ENCODE results near the gene RPL18.
"Not testable (repeated sequence)": the region's sequence is repeated elsewhere in the genome, so short reads cannot be mapped to it uniquely, and the experiment has no call there.

The RPL18 gene

DNA sequence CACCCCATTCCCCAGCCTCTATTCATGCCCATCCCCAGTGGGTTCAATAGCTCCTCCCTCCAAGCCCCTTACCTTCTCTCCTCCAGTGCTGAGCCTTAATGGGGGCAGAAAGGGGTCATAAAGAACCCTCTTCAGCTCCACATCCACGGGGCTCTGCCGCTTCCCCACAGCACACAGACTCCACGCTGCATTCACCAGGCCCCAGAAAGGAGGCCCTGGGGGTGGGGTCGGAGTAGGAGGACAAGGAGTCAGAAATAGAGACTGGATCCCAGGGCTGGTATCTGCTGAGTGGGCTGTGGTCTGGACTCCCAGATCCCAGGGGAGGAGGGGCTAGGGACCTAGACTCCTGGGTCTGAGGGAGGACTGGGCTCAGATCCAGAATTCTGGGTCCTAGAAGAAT lies 25.4 kb upstream of the RPL18 start:
- DNase-seq (ENCODE audit: low read depth): no peak

DNA sequence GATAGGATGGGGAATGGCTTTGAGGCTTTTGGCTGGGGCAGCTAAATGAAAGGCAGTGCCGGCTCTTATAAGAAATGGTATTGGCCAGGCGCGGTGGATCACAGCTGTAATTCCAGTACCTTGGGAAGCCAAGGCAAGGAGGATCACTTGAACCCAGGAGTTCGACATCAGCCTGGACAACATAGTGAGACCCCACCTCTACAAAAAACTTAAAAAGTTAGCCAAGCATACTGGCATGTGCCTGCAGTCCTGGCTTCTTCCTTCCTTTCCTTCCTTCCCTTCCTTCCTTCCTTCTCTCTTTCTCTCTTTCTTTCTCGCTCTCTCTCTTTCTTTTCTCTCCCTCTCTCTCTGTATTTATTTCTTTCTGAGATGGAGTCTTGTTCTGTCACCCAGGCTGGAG lies 23.9 kb upstream of the RPL18 start:
- no peak for DNase-seq (ENCODE audit: low read depth)

DNA sequence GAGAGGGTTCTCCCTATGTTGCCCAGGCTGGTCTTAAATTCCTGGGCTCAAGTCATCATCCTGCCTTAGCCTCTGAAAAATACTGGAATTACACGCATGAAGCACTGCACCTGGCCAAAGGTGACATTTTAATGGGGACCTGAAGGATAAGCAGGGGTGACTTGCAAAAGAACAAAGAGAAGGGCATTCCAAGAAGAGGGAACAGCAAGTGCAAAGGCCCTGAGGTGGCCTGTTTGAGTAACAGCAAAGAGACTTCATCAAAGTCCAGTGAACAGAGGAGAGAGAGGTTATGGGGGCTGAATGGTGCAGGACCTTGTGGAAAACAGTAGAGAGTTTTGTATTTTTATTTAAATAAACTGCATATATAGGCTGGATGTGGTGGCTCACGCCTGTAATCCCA lies 22.9 kb upstream of the RPL18 start:
- no peak for DNase-seq (ENCODE audit: low read depth)

DNA sequence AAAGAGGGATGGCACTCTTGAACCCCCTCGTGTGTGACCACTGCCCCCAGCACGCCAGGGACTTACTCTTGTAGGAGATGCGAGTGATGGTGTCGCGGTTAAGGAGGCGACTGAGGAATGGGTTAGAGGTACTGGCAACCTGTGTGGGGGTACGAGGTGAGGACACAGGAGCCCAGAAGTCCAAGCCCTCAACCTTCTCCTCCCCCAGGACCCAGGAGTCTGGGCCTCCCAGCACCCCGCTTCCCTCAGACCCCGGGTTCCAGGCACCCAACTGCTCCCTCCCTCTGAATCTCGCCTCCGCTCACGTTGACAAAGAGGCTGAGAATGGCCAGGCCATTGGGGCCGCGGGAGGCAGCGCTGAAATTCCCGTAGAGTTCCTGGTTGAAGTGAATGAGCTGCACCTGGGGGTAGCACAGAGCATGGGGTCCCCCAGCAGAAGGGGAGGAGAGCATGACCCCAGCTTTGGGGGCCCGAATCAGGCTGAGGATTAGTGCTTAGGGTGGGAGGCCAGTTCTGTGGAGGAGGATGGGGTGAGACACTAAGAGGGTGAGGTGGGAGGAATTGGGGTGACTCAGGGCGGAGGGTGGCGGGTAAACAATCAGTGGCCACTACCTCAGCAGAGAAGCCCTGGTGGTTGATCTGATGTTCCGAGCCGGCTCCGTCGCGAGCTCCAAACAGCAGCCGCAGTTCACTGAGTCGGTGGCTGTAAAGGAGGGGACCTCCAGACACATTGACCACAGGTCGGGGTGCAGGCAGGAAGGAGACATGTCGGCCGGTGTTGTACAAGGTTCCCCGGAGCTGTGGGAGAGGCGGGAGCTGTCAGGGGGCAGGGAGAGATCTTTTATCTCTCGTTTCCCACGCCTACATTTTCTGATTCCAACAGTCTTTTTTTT lies 20.8 kb upstream of the RPL18 start:
- DNase-seq (ENCODE audit: low read depth): no peak

DNA sequence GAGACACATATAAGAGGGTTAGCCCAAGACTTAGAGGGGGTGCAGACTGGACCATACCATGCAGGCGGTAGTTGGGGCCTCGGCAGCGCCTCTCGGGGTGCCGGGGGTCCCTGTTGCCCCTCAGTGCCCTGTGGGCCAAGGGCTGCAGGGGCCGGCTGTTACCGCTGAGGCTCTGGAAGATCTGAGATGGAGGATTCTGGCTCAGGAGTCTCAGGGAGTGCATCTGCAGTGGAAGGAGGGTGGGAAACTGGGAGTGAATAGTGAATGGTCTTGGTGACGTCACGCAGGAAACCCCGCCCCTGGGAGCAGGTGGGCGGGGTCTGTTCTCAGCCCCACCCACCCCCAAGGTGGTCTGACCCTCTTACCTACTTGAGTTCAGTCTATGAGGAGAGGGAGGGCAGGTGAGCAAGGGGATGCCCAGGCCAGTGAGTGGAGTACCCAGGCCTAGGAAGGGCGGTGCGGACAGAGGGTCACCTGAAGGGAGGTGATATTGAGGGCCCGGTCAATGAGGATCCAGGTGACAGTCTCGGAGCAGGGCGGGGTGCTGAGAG lies 19.9 kb upstream of the RPL18 start:
- no peak for DNase-seq (ENCODE audit: low read depth)

DNA sequence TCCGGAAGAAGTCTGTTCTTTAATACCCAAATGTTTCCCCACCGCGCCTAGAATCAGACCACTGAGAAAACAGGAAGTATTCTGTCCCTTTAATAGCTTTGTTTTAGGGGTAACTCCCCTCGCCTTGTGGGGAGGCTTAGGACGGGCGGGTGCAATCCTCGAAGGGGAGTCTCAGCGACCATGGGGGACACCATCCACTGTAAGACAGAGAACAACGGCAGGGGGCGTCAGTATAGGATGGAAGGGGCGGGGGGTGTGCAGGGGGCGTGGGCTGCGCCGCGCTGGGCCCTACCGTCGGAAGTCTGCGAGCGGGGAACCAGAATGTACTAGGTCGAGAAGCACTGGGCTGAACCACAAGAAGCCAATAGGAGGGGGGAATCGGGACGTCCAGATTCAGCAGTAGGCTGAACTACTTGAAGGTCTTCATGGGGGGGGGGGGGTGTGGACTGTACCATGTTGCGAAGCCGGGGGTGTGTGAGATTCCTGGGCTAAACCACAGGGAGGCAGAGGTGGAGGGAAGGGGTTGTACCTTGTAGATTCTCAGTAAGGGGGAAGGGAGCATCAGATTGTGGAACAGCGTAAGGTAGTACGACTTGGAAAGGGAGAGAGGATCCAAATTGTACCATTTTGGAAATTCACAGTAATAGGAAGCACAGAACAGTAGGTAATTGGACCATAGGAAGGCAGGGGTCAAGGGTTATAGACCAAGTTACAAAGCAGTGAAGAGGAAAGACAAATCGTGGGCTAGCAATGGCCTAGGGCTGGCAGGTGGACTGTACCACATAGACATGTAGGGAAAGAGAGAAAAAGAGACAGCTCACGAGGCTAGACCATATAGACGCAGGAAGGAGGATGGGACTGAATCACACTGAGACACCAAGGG lies 19.2 kb upstream of the RPL18 start:
- DNase-seq (ENCODE audit: low read depth): peak; percentile 75

DNA sequence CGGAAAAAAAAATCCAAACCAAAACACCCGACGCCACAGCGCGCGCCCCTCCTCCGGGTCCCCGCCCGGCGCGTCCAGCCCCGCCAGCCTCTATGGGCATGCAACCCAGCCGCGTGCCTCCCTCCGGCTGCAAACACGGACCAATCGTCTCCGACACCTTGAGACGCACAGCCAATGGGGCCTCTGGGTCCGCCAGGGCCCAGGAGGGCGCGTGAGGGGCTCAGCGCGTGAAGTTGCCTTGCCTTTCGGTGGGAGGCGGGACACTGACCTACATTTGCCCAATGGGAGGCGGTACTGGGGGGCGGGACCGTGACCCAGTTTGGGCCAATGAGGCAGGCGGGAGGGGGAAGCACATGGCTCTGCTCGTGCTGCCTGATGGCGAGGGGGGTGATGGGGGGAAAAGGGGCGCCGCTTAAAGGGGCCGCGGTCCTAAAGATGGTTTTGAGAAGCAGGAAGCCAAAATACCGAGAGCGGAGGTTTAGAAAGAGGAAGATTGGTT lies 18.5 kb upstream of the RPL18 start:
- peak; percentile 99 for DNase-seq (ENCODE audit: low read depth)

DNA sequence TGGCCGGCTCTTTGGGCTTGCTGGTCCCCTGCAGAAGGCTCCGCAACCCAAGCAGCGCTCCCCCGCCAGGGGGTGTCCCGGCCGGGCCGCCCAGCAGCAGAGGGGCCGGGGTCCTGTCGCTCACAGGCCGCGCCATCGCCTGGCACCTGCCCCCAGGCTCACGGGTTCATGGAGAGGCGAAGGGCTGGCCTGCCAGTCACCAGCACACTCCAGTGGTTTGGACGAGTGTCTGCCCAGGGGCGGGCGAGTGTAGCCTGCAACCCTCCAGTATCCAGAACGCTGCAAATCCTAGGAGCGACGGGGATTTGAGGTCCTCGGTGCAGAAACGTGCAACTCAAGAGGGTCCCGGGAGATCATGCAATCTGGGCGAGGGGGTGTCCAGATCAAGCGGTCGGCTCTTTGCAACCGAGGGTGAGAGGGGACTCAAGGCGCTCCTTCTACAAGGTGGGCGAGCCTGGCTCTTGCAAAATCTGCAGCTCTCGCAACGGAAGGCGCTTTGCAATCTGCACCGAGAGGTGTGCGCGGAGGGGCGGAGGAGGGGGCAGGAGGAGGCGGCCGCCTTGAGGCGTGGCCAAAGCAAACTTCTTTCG lies 18.0 kb upstream of the RPL18 start, which contains the start of gene DBP:
Gene DBP, minus strand, starts transcription at position 521 of the 590 bp plus-strand sequence. Its CDS starts 385 bp downstream, at position 136.
- no peak for DNase-seq (ENCODE audit: low read depth)

DNA sequence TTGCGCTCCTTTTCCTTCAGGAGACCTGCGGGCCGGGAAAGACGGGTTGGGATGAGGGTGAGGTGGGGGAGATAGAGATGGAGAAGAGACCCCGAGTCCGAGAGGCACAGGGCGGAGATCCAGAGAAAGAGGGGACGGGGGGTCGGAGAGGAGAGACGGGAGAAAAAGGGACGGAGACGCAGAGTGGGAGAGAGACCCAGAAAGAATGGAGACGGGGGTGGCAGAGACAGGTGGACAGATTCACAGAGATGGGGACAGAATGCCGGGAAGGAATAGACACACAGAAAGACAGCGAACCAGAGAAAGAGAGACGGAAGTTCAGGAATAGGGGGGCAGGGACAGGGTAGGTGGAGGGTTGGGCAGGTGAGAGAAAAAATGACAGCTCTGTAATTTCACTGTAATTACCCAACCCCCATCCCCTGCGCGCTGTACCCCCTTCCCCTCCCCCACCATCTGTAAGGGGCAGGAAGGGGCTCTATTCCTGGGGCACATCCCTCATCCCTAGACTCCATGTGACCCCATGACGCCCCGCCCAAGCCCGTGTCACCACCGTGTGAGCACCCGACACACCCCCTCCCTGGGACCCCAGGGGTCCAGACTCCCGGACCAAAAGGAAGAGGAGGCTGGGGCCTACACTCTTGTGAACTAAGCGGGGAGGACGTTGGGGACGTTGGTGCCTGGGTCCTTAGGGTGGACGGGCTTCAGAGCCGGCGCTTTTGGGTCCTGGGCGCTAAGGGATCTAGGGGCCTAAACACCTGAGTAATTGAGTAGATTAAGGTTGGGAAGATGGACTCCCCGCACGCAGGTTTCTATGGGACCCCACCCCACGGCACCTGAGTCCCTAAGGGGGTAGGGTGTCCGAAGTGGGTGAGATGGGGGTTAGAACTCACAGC lies 17.2 kb upstream of the RPL18 start:
- DNase-seq (ENCODE audit: low read depth): no peak

DNA sequence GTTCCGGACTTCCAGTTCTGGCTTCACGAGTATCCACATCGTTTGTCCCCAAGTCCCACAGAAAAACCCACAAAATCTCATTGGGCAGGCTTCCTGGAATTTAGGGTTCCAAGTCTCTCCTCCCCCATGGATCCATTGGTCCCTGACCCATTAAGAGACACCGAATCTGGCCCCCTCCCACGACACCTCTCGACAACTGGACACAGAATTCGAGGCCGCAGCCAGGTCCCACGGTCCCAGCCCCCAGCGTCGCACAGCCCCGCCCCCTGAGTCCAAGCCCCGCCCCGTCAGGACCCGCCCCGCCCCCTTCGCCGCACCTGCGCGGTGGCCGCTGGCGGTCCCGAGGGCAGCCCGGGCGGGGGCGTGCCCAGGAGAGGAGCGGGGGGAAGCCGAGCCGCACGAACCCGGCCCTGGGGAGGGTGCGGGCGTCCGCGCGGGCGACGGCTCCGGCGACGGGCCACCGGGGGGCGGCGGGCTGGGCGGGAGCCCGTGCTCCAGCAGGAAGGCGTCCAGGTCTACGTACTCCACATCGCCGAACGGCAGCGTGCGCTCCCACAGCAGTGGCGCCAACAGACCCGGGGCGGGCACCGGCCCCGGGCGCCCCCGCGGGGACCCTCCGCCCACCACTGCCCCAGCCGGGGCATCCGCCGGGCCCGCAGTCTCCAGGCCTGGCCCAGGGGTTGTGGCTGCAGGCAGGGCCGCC lies 16.4 kb upstream of the RPL18 start:
- DNase-seq (ENCODE audit: low read depth): peak; percentile 71

DNA sequence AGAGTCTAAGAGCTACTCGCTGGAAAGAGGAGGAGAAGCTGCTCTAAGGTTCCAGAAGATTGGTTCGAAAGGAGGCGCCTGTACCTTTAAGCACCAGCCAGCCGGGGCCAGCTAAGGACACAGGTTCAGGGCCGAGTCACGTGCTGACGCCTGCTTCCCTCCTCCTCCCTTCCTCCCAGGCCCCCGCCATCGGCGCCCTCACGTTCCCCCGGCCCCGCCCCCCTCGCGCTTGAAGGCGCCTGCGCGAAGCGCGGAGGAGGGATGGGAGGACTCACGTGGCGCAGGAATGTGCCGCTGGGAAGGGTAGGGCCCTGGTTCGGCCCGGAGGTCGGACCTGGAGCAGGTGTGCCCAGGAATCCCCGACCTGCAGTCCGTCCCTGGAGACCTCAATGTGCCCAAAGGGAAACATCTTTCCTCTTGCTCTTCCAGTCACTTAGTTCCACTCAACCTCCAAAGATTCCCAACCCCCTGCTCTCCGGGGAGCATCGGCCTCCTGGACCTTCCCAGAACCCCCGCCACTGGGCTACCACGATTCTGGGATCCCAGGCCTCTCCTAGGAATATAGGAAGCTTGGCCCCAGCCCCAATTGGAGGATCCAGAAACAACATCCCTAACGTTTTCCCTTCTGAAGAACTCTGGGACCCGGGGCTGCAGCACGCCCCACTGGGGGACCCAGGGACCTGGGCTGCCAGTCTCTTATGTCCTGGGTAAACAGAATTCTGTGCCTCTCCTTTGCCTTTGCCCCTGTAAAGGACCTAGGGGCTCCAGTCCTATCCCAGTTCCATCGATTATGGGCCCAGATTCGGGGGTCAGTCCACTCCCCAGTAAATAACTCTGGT lies 15.7 kb upstream of the RPL18 start:
- peak; percentile 93 for DNase-seq (ENCODE audit: low read depth)

DNA sequence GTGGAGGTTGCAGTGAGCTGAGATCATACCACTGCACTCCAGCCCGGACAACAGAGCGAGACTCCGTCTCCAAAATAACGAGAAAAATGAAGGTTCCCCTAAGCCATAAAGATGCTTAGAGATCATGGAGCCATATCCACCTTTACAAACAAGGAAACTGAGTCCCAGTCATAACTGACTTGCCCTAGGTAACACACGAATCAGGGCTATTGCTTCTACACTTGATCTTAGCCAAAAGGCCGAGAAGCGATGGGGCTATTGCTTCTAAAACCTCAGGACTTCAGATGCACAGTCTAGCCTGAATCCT lies 15.0 kb upstream of the RPL18 start:
- DNase-seq (ENCODE audit: low read depth): no peak

DNA sequence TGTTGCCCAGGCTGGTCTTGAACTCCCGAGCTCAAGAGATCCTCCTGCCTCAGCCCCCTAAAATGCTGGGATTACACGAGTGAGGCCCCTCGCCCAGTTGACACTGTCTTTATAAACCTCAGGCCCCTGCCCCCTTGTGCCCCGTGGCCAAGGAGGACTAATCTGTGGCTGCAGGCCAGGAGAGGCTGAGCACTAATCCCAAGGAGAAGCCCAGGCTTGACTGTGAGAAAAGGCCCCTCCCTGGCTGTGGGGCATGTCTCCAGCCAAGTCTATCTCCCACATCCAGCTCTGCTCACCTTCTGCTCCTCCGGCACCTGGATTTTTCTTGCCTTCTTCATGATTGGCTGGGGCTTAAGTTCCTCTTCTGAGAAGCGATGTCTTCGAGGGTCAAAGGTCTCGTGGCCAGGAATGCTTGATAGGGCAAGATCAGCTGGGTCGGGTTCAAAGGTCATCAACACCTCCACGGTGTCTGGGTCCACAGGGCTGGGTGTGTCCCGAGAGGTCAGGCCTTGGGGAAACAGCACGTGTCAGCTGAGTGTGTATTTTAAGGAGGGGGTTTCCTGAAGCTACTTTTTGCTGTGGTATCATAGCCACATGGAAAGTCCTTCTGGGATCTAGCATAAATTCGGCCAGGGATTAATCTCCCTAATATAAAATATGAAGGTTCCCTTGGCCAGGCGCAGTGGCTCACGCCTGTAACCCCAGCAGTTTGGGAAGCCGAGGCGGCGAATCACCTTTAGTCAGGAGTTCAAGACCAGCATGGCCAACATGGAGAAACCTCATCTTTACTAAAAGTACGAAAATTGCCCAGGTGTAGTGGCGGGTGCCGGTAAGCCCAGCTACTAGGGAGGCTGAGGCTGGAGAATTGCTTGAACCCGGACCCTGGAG lies 14.4 kb upstream of the RPL18 start:
- DNase-seq (ENCODE audit: low read depth): no peak

DNA sequence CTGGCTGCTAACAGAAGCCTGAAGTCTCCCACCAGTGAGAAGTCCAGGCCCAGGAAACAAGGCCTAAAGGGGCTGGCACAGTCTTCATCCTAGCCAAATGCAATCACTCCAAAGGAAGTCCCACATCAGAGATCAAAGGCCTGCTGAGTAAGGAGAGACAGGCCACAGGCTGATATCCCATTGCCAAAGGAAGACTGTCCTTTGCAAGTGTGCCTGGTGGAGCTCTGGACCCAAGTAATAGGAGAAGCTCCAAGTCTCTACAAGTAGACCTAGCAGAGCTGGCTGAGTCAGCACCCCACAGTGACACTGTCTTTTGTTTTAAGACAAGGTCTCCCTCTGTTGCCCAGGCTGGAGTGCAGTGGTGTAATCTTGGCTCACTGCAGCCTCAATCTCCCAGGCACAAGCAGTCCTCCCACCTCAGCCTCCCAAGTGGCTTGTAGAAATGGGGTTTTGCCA lies 13.7 kb upstream of the RPL18 start:
- no peak for DNase-seq (ENCODE audit: low read depth)

DNA sequence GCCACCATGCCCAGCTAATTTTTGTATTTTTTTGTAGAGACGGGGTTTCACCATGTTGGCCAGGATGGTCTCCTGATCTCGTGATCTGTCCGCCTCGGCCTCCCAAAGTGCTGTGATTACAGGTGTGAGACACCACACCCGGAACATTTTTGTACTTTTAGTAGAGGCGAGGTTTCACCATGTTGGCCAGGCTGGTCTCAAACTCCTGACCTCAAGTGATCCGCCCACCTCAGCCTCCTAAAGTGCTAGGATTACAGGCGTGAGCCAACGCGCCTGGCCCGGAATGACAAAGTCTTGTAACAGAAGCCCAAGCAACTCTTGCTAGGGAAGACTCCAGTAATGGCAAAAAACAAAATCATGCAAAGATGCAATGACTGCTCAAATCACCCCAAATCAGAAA lies 13.3 kb upstream of the RPL18 start:
- DNase-seq (ENCODE audit: low read depth): not testable (repeated sequence)

DNA sequence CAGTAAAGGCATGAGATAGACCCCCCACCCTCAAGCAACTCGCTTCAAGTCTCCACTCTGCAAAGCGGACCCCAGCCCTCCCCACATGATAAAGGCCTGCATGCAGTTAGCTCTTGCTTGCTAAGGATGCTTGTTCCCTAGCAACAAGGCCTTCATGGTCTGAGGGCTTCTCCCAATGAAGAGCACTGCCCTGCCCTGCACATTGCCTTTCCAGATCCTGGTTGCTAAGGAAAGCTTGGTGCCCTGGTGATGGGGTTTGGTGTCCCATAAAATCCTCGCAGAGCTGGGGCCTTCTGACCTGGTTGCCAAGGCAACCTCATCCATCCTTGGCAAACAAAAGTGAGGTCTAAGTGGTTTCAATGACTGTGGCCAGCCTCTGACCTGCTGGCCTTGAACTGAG lies 12.2 kb upstream of the RPL18 start:
- no peak for DNase-seq (ENCODE audit: low read depth)

DNA sequence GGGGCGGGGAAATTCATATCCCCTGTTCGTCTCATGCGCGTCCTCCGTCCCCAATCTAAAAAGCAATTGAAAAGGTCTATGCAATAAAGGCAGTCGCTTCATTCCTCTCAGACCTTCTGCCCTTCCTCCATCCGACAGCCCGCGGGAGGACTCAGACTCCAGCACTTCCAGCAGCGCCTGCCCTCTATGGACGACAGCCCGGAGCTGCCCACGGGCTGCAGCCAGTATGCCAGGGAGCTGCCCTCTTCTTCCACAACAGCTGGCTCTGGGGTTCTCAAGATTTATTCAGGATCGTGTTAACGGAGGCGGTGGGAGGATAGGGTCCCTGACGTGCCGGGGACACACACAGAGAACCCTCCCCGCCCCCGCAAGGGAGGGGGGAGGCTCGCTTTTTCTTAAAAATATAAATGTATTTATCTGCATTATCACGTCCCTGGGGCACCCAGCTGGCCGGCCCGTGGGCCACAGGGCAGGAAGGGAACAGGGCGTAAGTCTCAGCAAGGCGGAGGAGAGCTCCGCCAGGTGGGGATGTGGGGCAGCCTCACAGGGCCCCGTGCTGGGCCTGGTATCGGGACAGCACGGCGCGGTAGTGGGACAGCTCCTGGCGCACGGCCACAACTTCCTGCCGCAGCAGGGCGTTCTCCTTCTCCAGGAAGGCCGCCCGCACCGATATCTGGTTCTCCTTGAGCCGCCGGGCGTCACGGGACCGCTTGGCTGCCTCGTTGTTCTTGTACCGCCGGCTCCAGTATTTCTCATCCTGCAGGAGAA lies 11.5 kb upstream of the RPL18 start:
- DNase-seq (ENCODE audit: low read depth): no peak

Measured in activated T-cell treated with anti-CD3 and anti-CD28 coated beads for 24 hours (primary cell).